Fibroblast of lung (primary cell): Measurements from ENCODE around the gene LIMK1.

ENCODE experiments used
- EZH2 ChIP-seq: IDR thresholded peaks from 2 replicates; pipeline ENCODE4 v1.5.1; 2012; ENCODE audit warnings: low read length, control low read depth, mild to moderate bottlenecking; ENCODE audit errors: missing control alignments
- TF ChIP-seq, protein P1 (sequence below), 2 donors: IDR thresholded peaks in 1 of 2; conservative IDR thresholded peaks in 1 of 2; 1 replicate in 1 of 2; 2 replicates in 1 of 2; pipeline ENCODE4 v1.5.1; 2011 to 2012; ENCODE audit warnings: low read length in 2 of 2, control low read depth in 1 of 2, inconsistent platforms in 1 of 2, low read depth in 1 of 2, mild to moderate bottlenecking in 1 of 2

GRCh38 chr7:74043523-74043951 is 40.1 kb upstream of the LIMK1 start:
- TF ChIP-seq EZH2 = no peak
- TF ChIP-seq, protein P1, sequence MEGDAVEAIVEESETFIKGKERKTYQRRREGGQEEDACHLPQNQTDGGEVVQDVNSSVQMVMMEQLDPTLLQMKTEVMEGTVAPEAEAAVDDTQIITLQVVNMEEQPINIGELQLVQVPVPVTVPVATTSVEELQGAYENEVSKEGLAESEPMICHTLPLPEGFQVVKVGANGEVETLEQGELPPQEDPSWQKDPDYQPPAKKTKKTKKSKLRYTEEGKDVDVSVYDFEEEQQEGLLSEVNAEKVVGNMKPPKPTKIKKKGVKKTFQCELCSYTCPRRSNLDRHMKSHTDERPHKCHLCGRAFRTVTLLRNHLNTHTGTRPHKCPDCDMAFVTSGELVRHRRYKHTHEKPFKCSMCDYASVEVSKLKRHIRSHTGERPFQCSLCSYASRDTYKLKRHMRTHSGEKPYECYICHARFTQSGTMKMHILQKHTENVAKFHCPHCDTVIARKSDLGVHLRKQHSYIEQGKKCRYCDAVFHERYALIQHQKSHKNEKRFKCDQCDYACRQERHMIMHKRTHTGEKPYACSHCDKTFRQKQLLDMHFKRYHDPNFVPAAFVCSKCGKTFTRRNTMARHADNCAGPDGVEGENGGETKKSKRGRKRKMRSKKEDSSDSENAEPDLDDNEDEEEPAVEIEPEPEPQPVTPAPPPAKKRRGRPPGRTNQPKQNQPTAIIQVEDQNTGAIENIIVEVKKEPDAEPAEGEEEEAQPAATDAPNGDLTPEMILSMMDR (conservative IDR thresholded peaks at IDR 0.05 in 1 of 2, IDR thresholded peaks at IDR 0.05 in 1 of 2; ENCODE audit: low read depth in 1 of 2, low read length in 2 of 2) = no peak
